Erythroblast (primary cell): ENCODE results near the gene KCNH1.

ENCODE experiments used
- GATA1 ChIP-seq: IDR thresholded peaks from 2 replicates; pipeline ENCODE4 v1.6.1; 2011; ENCODE audit warnings: low read depth, mild to moderate bottlenecking, control low read depth, low read length, moderate library complexity
- POLR2A ChIP-seq: IDR thresholded peaks from 2 replicates; pipeline ENCODE4 v1.6.1; 2011; ENCODE audit warnings: mild to moderate bottlenecking, low read length

DNA sequence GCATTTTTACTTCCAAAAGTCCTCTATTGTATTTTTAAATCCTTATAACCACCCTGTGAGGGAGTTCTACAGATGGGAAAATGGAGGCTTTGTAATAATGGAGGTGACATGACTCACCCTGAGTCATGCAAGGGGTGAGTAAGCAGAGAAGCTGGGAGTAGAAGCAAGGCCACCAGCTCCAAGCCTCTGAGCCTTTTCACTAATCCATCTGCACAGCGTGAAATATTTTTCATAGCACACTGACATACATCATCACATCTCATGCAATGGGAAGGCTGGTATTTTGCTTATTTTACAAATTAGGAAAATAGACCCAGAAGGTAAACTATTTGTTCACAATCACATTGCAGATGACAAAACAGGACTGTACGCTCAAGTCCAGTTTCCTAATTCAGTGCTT, 96.9 kb downstream of the KCNH1 start:
- TF ChIP-seq POLR2A, result no peak
- no peak for TF ChIP-seq GATA1
